ENCODE results near the gene FBXO47. TPM values are rescaled to one million over a fixed set of nuclear protein-coding genes. Genes with fewer than 3 reads are reported as not detected.

The FBXO47 gene
- total and polyA plus RNA-seq, 10 of the 15 experiments (the other 5 are each of a cell fraction or from before 2014, with no cell fraction given), result 0.04 to 0.06 (median 0.06) TPM; not detected in 7

- no peaks in the 10 kb centered on the region; the same call in 2 of the 3 replicates for H3K9me3 ChIP-seq (replicated peaks; ENCODE audit: control insufficient read depth, insufficient read depth, low read length)
- no peak for FAIRE-seq
- peaks cover 4% of the 10 kb centered on the region for H3K79me2 ChIP-seq (ENCODE audit: control insufficient read depth, insufficient read depth, low read length)
- CTCF ChIA-PET, result no interaction called here
- H3K4me2 ChIP-seq (ENCODE audit: control insufficient read depth, insufficient read depth), result no peak overlapping the region
- H3K36me3 ChIP-seq (ENCODE audit: control insufficient read depth in 2 of 2, insufficient read depth in 2 of 2, low read length in 1 of 2), result peaks cover 22 to 34% of the 10 kb centered on the region in 2 experiments
- BruUV-seq (replicated peaks), result no TSS peak
- POLR2A ChIA-PET, result interaction anchor here (0.9 kb wide), 1 partner anchor 42 kb away, joined by 4 read pairs; no protein-coding TSS in a partner anchor
- intact Hi-C loops (cut with micrococcal nuclease; ENCODE audit: unreplicated experiment), result no loop called here
- in situ Hi-C loops (cut with MboI), result no loop called here
- SMC1A ChIA-PET (ENCODE audit: uncharacterized antibody, unreplicated experiment), result no interaction called here
- ATAC-seq, result no peak
- no peaks in the 10 kb centered on the region for H4K20me1 ChIP-seq (ENCODE audit: control insufficient read depth, insufficient read depth)
- H3K4me1 ChIP-seq (ENCODE audit: control insufficient read depth, insufficient read depth, low read length), result peaks cover 28% of the 10 kb centered on the region
- H3K27me3 ChIP-seq (replicated peaks in 1 of 2; ENCODE audit: control insufficient read depth in 2 of 2, insufficient read depth in 2 of 2, low read length in 1 of 2), result no peaks in the 10 kb centered on the region
- no peak overlapping the region for H2AFZ ChIP-seq (ENCODE audit: control insufficient read depth, low read depth, low read length)
- H3K9ac ChIP-seq (ENCODE audit: control insufficient read depth, insufficient read depth, low read length), result no peak overlapping the region
- RAD21 ChIA-PET (ENCODE audit: unreplicated experiment), result no interaction called here
- no peak for TF ChIP-seq ZNF274 (IDR thresholded peaks at IDR 0.05; ENCODE audit: insufficient read depth, insufficient read length)
- no peak for TF ChIP-seq NR2C2 (IDR thresholded peaks at IDR 0.05; ENCODE audit: borderline replicate concordance, control insufficient read depth, insufficient read length, low read depth)
- no peak for TF ChIP-seq ESRRA (IDR thresholded peaks at IDR 0.05; ENCODE audit: low read length)
- peak; percentile 50; the same call in 1 of the 2 replicates for TF ChIP-seq POLR2A (IDR thresholded peaks at IDR 0.05; ENCODE audit: low read depth, low read length)
- WGBS (ENCODE audit: insufficient coverage, insufficient replicate concordance, low lambda C conversion rate, missing lambda C conversion rate), result 91% methylated on average over 13 of the region's 13 CpGs
- H3K4me3 ChIP-seq, result no peak overlapping the region
- no peak for DNase-seq (ENCODE audit: low read depth, low spot score)
- H3K27ac ChIP-seq (ENCODE audit: control insufficient read depth, insufficient read depth), result no peak overlapping the region
Measured at GRCh38 chr17:38896346-38896954, 70.8 kb downstream of the FBXO47 start.

- H3K27me3 ChIP-seq (replicated peaks in 1 of 2; ENCODE audit: control insufficient read depth in 2 of 2, insufficient read depth in 2 of 2, low read length in 1 of 2), result no peaks in the 10 kb centered on the region
- CTCF ChIA-PET, result interaction anchor here (0.6 to 1.1 kb wide), 2 partner anchors 10 to 23 kb away, joined by 3 to 5 read pairs; no protein-coding TSS in a partner anchor
- H3K27ac ChIP-seq (ENCODE audit: control insufficient read depth, insufficient read depth), result no peak overlapping the region
- 61% methylated on average over 7 of the region's 7 CpGs for WGBS (ENCODE audit: insufficient coverage, insufficient replicate concordance, low lambda C conversion rate, missing lambda C conversion rate)
- peaks cover 22% of the 10 kb centered on the region for H3K4me1 ChIP-seq (ENCODE audit: control insufficient read depth, insufficient read depth, low read length)
- H4K20me1 ChIP-seq (ENCODE audit: control insufficient read depth, insufficient read depth), result no peaks in the 10 kb centered on the region
- H3K4me3 ChIP-seq, result no peak overlapping the region
- intact Hi-C loops (cut with micrococcal nuclease; ENCODE audit: unreplicated experiment) (no loop called here), in situ Hi-C loops (cut with MboI) (no loop called here)
- no peak overlapping the region for H3K9ac ChIP-seq (ENCODE audit: control insufficient read depth, insufficient read depth, low read length)
- TF ChIP-seq MXI1 (IDR thresholded peaks at IDR 0.05; ENCODE audit: low read depth, low read length) (no peak), MEF2B (IDR thresholded peaks at IDR 0.05; ENCODE audit: partially characterized antibody, poor library complexity, severe bottlenecking) (no peak), HDAC2 (IDR thresholded peaks at IDR 0.05) (no peak), CBFB (IDR thresholded peaks at IDR 0.05; ENCODE audit: low read depth) (no peak)
- TF ChIP-seq, protein P1, sequence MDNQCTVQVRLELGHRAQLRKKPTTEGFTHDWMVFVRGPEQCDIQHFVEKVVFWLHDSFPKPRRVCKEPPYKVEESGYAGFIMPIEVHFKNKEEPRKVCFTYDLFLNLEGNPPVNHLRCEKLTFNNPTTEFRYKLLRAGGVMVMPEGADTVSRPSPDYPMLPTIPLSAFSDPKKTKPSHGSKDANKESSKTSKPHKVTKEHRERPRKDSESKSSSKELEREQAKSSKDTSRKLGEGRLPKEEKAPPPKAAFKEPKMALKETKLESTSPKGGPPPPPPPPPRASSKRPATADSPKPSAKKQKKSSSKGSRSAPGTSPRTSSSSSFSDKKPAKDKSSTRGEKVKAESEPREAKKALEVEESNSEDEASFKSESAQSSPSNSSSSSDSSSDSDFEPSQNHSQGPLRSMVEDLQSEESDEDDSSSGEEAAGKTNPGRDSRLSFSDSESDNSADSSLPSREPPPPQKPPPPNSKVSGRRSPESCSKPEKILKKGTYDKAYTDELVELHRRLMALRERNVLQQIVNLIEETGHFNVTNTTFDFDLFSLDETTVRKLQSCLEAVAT (IDR thresholded peaks at IDR 0.05), result no peak
- TF ChIP-seq, protein P2, sequence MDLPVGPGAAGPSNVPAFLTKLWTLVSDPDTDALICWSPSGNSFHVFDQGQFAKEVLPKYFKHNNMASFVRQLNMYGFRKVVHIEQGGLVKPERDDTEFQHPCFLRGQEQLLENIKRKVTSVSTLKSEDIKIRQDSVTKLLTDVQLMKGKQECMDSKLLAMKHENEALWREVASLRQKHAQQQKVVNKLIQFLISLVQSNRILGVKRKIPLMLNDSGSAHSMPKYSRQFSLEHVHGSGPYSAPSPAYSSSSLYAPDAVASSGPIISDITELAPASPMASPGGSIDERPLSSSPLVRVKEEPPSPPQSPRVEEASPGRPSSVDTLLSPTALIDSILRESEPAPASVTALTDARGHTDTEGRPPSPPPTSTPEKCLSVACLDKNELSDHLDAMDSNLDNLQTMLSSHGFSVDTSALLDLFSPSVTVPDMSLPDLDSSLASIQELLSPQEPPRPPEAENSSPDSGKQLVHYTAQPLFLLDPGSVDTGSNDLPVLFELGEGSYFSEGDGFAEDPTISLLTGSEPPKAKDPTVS (IDR thresholded peaks at IDR 0.05; ENCODE audit: low read depth, low read length), result no peak
- H2AFZ ChIP-seq (ENCODE audit: control insufficient read depth, low read depth, low read length), result no peak overlapping the region
- ATAC-seq (no peak), FAIRE-seq (no peak), DNase-seq (ENCODE audit: low read depth, low spot score) (no peak)
- no peaks in the 10 kb centered on the region; the same call in 2 of the 3 replicates for H3K9me3 ChIP-seq (replicated peaks; ENCODE audit: control insufficient read depth, insufficient read depth, low read length)
- POLR2A ChIA-PET, result interaction anchor here (0.6 to 1.2 kb wide), 2 partner anchors 22 to 591 kb away, joined by 3 to 4 read pairs; no protein-coding TSS in a partner anchor
- no TSS peak for BruUV-seq (replicated peaks)
- no peak overlapping the region for H3K4me2 ChIP-seq (ENCODE audit: control insufficient read depth, insufficient read depth)
- H3K36me3 ChIP-seq (ENCODE audit: control insufficient read depth in 2 of 2, insufficient read depth in 2 of 2, low read length in 1 of 2), result peaks cover 29 to 38% of the 10 kb centered on the region in 2 experiments
- peaks cover 4% of the 10 kb centered on the region for H3K79me2 ChIP-seq (ENCODE audit: control insufficient read depth, insufficient read depth, low read length)
- RAD21 ChIA-PET (ENCODE audit: unreplicated experiment), result no interaction called here
- SMC1A ChIA-PET (ENCODE audit: uncharacterized antibody, unreplicated experiment), result interaction anchor here (1.0 to 1.4 kb wide), 3 partner anchors 15 to 49 kb away, joined by 3 read pairs; no protein-coding TSS in a partner anchor
Measured at GRCh38 chr17:38894276-38894675, 72.9 kb downstream of the FBXO47 start.
